Common myeloid progenitor, CD34-positive (primary cell): ENCODE data around the gene NFYC.

Experiments used
- CTCF ChIA-PET: fragments of 350-600 bp; sonication (Branson Sonifier 250); formaldehyde crosslinking; loops from one replicate; lab custom pipeline; 2021; ENCODE audit warnings: antibody characterized with exemption; lab: Charles Lee
- POLR2A ChIA-PET: fragments of 350-600 bp; sonication (Branson Sonifier 250); formaldehyde crosslinking; loops from one replicate; lab custom pipeline; 2021; ENCODE audit warnings: antibody characterized with exemption; lab: Charles Lee
- DNase-seq, 3 donors: peaks; one replicate each; pipeline versions ENCODE4 v3.0.0 to v3.0.0-alpha.2; 2013
- H3K27ac ChIP-seq, 2 experiments: 1 replicate in 1 of 2; 2 replicates in 1 of 2; pipeline ENCODE4 v1.7.0; 2013; ENCODE audit warnings: inconsistent platforms in 2 of 2, low read length in 2 of 2, mild to moderate bottlenecking in 2 of 2, low read depth in 1 of 2, moderate library complexity in 1 of 2; ENCODE audit not compliant: severe bottlenecking in 2 of 2, insufficient read depth in 1 of 2, poor library complexity in 1 of 2
- H3K27me3 ChIP-seq, 5 experiments: replicated peaks in 2 of 5; 1 replicate in 3 of 5; 2 replicates in 2 of 5; pipeline versions ENCODE4 v1.6.1 to v1.7.0; 2013; ENCODE audit warnings: low read length in 4 of 5, mild to moderate bottlenecking in 2 of 5, moderate library complexity in 2 of 5, inconsistent platforms in 1 of 5; ENCODE audit not compliant: insufficient read depth in 5 of 5, control insufficient read depth in 4 of 5
- H3K36me3 ChIP-seq, 4 experiments: 1 replicate in 2 of 4; 2 replicates in 2 of 4; pipeline versions ENCODE4 v1.6.1 to v1.7.0; 2013; ENCODE audit warnings: low read length in 3 of 4, control low read depth in 1 of 4, mild to moderate bottlenecking in 1 of 4; ENCODE audit not compliant: control insufficient read depth in 4 of 4, insufficient read depth in 4 of 4
- H3K4me1 ChIP-seq, 4 experiments: 1 replicate in 3 of 4; 2 replicates in 1 of 4; pipeline versions ENCODE4 v1.6.1 to v1.7.1; 2013; ENCODE audit warnings: low read length in 3 of 4, mild to moderate bottlenecking in 3 of 4, control low read depth in 1 of 4, inconsistent platforms in 1 of 4, moderate library complexity in 1 of 4; ENCODE audit not compliant: control insufficient read depth in 4 of 4, insufficient read depth in 4 of 4; ENCODE audit errors: control extremely low read depth in 1 of 4
- H3K4me3 ChIP-seq, 7 experiments: 1 replicate in 4 of 7; 2 replicates in 3 of 7; pipeline versions ENCODE4 v1.5.1 to v1.7.0; 2013; ENCODE audit warnings: mild to moderate bottlenecking in 7 of 7, low read length in 6 of 7, moderate library complexity in 6 of 7, inconsistent platforms in 2 of 7, low read depth in 2 of 7, control low read depth in 1 of 7; ENCODE audit not compliant: insufficient read depth in 4 of 7, control insufficient read depth in 1 of 7; ENCODE audit errors: extremely low read depth in 1 of 7
- H3K9me3 ChIP-seq, 5 experiments: 1 replicate in 4 of 5; 2 replicates in 1 of 5; pipeline versions ENCODE4 v1.6.1 to v1.7.1; 2013; ENCODE audit warnings: low read length in 4 of 5, mild to moderate bottlenecking in 2 of 5, inconsistent platforms in 1 of 5, low read depth in 1 of 5, moderate library complexity in 1 of 5; ENCODE audit not compliant: control insufficient read depth in 4 of 5, insufficient read depth in 2 of 5; ENCODE audit errors: control extremely low read depth in 1 of 5
- WGBS: methylation state at CpG from one replicate; pipeline ENCODE4 v1.1.5; 2013; ENCODE audit not compliant: insufficient coverage; 5-methylcytosine and 5-hydroxymethylcytosine counted together

The NFYC gene

GRCh38 chr1:40793617-40794016 lies 102.1 kb downstream of the NFYC start:
- Histone ChIP-seq H3K36me3 (no peaks in the 10 kb centered on the region), H3K9me3 (no peaks in the 10 kb centered on the region), H3K4me3 (no peak overlapping the region), H3K4me1 (peaks cover 0 to 26% (median 16%) of the 10 kb centered on the region in 4 experiments), H3K27me3 (no peaks in the 10 kb centered on the region), H3K27ac (no peak overlapping the region)
- DNase-seq: no peak
- WGBS: 97% methylated on average over 3 of the region's 3 CpGs
- CTCF ChIA-PET: interaction anchor here (9.8 kb wide), 1 partner anchor 20 kb away, joined by 71 read pairs; no protein-coding TSS in a partner anchor
- POLR2A ChIA-PET: no interaction called here

DNA sequence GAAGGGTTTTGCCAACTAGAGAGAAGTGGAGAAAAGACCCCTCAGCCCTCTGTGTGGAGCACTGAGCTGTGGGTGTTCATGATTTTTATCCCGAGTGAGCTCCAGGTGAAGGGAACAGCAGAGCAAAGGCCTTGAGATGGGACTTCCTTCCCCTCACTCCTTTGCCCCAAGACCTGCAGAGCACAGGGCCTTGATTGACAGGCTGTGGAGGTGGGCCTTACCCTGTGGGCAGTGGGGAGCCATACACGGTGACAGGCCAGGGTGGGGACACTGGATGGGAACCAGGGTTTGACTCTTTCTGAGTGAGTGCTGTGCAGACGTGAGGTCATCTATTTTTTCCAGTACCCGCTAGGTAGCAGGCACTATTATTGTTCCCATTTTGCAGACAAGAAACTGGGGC lies 102.5 kb downstream of the NFYC start:
- ChIA-PET POLR2A (no interaction called here), CTCF (interaction anchor here (1.1 to 9.8 kb wide), 3 partner anchors 21 to 61 kb away, joined by 3 to 71 read pairs (median 3); no protein-coding TSS in a partner anchor)
- H3K27ac ChIP-seq: no peak overlapping the region
- 91% methylated on average over 4 of the region's 4 CpGs for whole genome bisulfite sequencing
- H3K36me3 ChIP-seq: no peaks in the 10 kb centered on the region
- no peak for DNase-seq
- no peak overlapping the region for H3K4me3 ChIP-seq
- H3K9me3 ChIP-seq: no peaks in the 10 kb centered on the region
- no peaks in the 10 kb centered on the region for H3K27me3 ChIP-seq
- peaks cover 0 to 31% (median 18%) of the 10 kb centered on the region in 4 experiments for H3K4me1 ChIP-seq

DNA sequence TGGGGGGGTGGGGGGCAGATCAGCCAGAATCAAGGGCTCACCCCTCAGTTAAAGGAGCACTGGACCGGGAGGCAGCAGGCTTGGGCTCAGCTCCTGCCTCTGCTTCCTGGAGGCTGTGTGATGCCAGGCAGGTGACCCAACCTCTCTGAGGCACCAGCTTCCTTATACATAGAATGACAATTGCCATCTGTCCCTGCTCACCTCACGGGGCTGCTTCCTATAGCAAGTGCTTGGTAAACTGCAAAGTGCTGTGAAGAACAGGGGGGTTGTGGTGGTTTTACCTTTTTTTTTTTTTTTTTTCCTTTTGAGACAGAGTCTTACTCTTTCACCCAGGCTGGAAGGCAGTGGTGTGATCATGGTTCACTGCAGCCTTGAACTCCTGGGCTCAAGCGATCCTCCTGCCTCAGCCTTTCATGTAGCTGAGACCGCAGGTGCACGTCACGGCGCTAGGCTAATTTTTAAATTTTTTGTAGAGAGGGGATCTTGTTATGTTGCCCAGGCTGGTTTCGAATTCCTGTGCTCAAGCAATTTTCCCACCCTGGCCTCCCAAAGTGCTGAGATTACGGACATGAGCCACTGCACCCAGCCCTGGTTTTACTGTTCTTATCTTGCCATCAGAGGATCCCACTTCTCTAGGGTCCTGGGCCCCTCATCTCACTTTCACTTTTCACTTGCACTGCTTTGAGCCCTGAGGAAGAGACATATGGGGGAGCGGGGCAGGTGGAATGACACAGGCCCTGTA lies 103.6 kb downstream of the NFYC start:
- no peak overlapping the region for H3K27ac ChIP-seq
- peaks cover 0 to 41% (median 23%) of the 10 kb centered on the region in 4 experiments for H3K4me1 ChIP-seq
- no peaks in the 10 kb centered on the region for H3K27me3 ChIP-seq
- no peak overlapping the region for H3K4me3 ChIP-seq
- H3K36me3 ChIP-seq: no peaks in the 10 kb centered on the region
- 83% methylated on average over 5 of the region's 10 CpGs for WGBS
- ChIA-PET CTCF (interaction anchor here (1.1 to 9.8 kb wide), 6 partner anchors 11 to 60 kb away, joined by 3 to 71 read pairs (median 3); no protein-coding TSS in a partner anchor), POLR2A (no interaction called here)
- DNase-seq: peak in 2 of 3 donors; percentile 42 to 58
- H3K9me3 ChIP-seq: no peaks in the 10 kb centered on the region

DNA sequence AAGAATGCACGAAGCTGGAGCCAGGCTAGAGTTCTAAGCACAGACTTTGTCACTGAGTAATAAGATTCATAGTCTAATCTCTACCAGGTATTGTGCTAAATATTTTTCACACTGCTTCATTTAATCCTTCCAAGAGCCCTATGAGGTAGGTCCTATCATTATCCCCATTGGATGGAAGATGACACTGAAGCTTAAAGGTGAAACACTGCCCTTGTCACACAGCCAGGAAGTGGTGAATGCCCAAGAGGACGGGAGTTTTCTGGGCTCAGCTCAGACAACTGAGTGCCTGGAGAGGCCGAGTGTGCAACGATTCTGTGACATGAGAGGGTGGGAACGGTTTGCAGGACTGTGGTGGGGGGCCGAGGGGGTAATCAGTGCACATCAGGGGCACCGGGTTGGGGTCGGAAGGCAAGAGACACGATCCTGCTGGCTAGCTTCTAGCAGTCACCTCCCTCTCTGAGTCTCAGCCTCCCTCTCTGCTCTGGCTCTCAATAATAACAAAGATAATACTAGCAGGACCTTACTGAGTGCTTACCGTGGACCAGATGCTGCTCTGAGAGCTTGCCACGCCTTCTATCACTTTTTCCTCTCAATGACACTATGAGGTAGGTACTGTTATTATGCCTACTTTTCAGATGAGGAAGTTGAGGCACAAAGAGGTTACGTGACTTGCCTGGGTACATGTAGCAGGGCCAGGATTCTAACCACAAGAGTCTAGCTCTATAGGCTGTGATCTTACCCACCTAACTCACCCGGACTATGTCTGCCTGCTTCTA lies 104.5 kb downstream of the NFYC start:
- no peak for DNase-seq
- peaks cover 0 to 50% (median 26%) of the 10 kb centered on the region in 4 experiments for H3K4me1 ChIP-seq
- no peaks in the 10 kb centered on the region for H3K9me3 ChIP-seq
- WGBS: 72% methylated on average over 11 of the region's 13 CpGs
- H3K4me3 ChIP-seq: no peak overlapping the region
- H3K27me3 ChIP-seq: no peaks in the 10 kb centered on the region
- no peak overlapping the region for H3K27ac ChIP-seq
- CTCF ChIA-PET: interaction anchor here (1.2 to 9.8 kb wide), 4 partner anchors 10 to 23 kb away, joined by 3 to 71 read pairs (median 3); no protein-coding TSS in a partner anchor
- H3K36me3 ChIP-seq: no peaks in the 10 kb centered on the region
- POLR2A ChIA-PET: interaction anchor here (0.6 kb wide), 1 partner anchor 104 kb away, joined by 3 read pairs; no protein-coding TSS in a partner anchor

- no peaks in the 10 kb centered on the region for H3K27me3 ChIP-seq
- H3K4me3 ChIP-seq: no peak overlapping the region
- H3K9me3 ChIP-seq: no peaks in the 10 kb centered on the region
- CTCF ChIA-PET: interaction anchor here (1.2 to 9.8 kb wide), 4 partner anchors 8 to 53 kb away, joined by 3 to 71 read pairs (median 10); no protein-coding TSS in a partner anchor
- no peak for DNase-seq
- peaks cover 4 to 61% (median 35%) of the 10 kb centered on the region in 4 experiments for H3K4me1 ChIP-seq
- POLR2A ChIA-PET: interaction anchor here (0.7 kb wide), 1 partner anchor 16 kb away, joined by 3 read pairs; no protein-coding TSS in a partner anchor
- no peak overlapping the region for H3K27ac ChIP-seq
- no peaks in the 10 kb centered on the region for H3K36me3 ChIP-seq
- 60% methylated on average over 6 of the region's 9 CpGs for WGBS
Measured at GRCh38 chr1:40796939-40797667, 105.6 kb downstream of the NFYC start.

GRCh38 chr1:40797668-40798010 lies 106.1 kb downstream of the NFYC start:
- Histone ChIP-seq H3K4me1 (peaks cover 4 to 65% (median 40%) of the 10 kb centered on the region in 4 experiments), H3K9me3 (no peaks in the 10 kb centered on the region), H3K27me3 (no peaks in the 10 kb centered on the region), H3K4me3 (no peak overlapping the region), H3K27ac (no peak overlapping the region), H3K36me3 (no peaks in the 10 kb centered on the region)
- ChIA-PET CTCF (interaction anchor here (1.2 to 9.8 kb wide), 4 partner anchors 9 to 53 kb away, joined by 3 to 71 read pairs (median 10); no protein-coding TSS in a partner anchor), POLR2A (interaction anchor here (0.7 kb wide), 1 partner anchor 16 kb away, joined by 3 read pairs; no protein-coding TSS in a partner anchor)
- no peak for DNase-seq
- 100% methylated on average over 2 of the region's 3 CpGs for WGBS
